ENCODE data around the gene GJA3.

DNA sequence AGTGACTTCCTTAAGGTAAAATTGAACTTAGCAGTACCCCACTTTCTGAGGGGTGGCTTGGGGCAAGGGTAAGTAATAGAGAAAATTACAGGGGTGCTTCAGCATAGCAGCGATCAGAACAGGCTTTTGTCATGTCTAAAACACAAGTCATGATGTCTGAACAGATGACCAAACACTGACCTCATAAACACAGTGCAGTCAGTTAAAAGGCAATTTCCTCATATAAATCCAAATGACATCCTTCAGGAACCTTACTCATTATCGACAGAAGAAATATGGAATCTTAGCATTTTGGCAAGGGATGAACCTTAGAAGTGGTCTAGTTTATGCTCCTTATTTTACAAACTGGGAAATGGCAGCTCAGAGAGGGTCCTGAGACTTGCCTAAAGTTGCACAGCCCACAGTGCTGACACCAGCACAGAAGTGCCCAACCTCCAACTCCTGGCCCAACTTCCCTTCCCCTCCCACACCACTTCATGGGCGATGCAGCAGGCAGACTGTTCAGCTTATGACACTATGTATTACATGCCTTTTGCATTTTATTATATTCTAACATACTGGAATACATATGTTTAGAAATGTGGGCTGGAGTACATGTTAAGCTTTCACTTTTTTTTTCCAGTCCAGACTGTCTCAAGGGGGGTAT lies 3.6 kb downstream of the GJA3 start:
- TF ChIP-seq SUZ12 (IDR thresholded peaks at IDR 0.05; ENCODE audit: low read length): no peak
- TF ChIP-seq ZNF274 (IDR thresholded peaks at IDR 0.05; ENCODE audit: borderline replicate concordance, extremely low read depth, low read length): no peak
- TF ChIP-seq EZH2 (IDR thresholded peaks at IDR 0.05; ENCODE audit: low read depth, low read length, severe bottlenecking): no peak
- TF ChIP-seq CREB1 (IDR thresholded peaks at IDR 0.05): no peak
- no peak for TF ChIP-seq KDM1A (IDR thresholded peaks at IDR 0.05; ENCODE audit: borderline replicate concordance, low read length)
- TF ChIP-seq, protein P1, sequence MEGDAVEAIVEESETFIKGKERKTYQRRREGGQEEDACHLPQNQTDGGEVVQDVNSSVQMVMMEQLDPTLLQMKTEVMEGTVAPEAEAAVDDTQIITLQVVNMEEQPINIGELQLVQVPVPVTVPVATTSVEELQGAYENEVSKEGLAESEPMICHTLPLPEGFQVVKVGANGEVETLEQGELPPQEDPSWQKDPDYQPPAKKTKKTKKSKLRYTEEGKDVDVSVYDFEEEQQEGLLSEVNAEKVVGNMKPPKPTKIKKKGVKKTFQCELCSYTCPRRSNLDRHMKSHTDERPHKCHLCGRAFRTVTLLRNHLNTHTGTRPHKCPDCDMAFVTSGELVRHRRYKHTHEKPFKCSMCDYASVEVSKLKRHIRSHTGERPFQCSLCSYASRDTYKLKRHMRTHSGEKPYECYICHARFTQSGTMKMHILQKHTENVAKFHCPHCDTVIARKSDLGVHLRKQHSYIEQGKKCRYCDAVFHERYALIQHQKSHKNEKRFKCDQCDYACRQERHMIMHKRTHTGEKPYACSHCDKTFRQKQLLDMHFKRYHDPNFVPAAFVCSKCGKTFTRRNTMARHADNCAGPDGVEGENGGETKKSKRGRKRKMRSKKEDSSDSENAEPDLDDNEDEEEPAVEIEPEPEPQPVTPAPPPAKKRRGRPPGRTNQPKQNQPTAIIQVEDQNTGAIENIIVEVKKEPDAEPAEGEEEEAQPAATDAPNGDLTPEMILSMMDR (IDR thresholded peaks at IDR 0.05; ENCODE audit: control extremely low read depth in 1 of 3, insufficient read depth in 1 of 3, low read depth in 1 of 3, low read length in 3 of 3): no peak
- TF ChIP-seq SP2 (IDR thresholded peaks at IDR 0.05; ENCODE audit: low read length): no peak
- TF ChIP-seq RNF2 (IDR thresholded peaks at IDR 0.05; ENCODE audit: borderline replicate concordance, low read depth, low read length, missing control alignments, poor library complexity, severe bottlenecking): no peak
- no peak for TF ChIP-seq RAD21 (IDR thresholded peaks at IDR 0.05 in 1 of 2, conservative IDR thresholded peaks at IDR 0.05 in 1 of 2; ENCODE audit: low read depth in 2 of 2, low read length in 2 of 2)
- no peak for TF ChIP-seq TEAD4 (IDR thresholded peaks at IDR 0.05; ENCODE audit: low read depth, low read length)
- TF ChIP-seq YY1 (IDR thresholded peaks at IDR 0.05; ENCODE audit: low read depth, low read length): no peak
- TF ChIP-seq TAF1 (IDR thresholded peaks at IDR 0.05; ENCODE audit: low read depth, low read length): no peak
- TF ChIP-seq SIRT6 (IDR thresholded peaks at IDR 0.05; ENCODE audit: low read length): no peak
- TF ChIP-seq MAFK (IDR thresholded peaks at IDR 0.05; ENCODE audit: low read depth, low read length): no peak
